GM19395 (cell line): ENCODE results near the gene RNF115.
"Not testable (repeated sequence)": the region's sequence is repeated elsewhere in the genome, so short reads cannot be mapped to it uniquely, and the experiment has no call there.

Experiments
- ATAC-seq: cut with Tn5 transposase; IDR thresholded peaks from one replicate; pipeline ENCODE4 v1.9.1; 2021; ENCODE audit warnings: mild to moderate bottlenecking, moderate library complexity; ENCODE audit not compliant: unreplicated experiment

RNF115 gene

DNA sequence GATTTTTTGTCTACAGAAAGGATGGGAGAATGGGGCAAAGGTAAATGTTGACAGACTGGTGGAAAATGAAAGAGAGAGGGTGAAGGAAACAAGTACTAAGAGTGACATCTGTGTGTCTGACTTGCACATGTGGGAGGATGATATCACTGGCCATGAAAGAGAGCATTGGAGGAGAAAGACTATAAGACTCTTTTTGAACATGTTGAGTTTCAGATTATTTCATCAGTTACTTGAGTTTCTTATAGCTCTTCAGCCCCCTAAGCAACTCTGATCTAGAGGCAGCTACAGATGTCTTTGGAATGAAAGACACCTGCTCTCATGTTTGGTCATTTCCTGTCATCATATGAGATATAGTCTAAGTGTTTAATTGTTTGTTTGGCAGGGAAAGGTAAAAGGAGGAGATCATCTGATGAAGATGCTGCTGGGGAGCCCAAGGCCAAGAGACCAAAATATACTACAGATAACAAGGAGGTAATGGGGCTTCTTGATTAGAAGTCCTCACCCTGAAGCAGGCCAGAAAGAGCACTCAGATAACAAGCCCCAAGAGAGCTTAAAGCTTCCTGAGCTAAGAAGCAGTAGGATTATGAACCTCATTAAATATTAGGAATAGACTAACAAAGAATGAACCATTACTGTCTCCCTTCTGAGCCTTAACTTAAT is 4.6 kb upstream of the RNF115 start:
- no peak for ATAC-seq

DNA sequence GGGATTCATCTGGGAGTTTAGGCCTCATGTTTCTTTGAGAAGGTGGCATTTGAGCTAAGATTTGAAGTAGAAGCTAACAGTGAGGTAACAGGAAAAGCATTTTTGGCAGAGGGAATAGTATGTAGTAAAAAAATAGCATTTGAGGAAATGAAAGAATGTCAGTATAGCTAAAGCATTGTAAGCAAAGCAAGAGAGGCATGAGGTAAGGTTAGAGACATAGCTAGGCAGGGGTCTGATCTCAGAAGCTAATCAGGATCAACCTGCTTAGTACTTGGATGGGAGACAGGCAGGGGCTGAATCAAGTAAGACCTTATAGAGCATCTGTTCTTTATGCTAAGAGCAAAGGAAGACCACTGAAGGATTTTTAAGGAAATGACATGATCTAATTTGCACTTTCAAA is 4.1 kb upstream of the RNF115 start:
- no peak for ATAC-seq

DNA sequence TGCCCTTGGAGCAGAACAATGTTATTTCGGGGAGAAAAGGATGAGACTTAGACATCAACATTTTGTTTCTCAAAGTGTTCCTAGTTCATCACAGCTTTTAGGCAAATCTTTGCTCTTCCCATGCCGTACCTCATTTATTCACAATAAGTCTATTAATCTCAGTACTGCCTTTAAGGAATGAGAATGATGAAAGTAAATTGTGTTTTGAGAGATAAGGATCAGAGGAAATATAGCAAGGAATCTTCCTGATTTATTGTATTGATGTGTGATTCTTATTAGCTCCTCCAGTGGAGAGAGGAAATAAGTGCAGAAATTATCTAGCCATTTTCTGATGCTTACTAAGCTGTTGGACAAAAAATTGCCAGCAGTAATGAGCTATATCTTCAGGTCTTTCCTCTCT is 2.1 kb upstream of the RNF115 start:
- no peak for ATAC-seq

DNA sequence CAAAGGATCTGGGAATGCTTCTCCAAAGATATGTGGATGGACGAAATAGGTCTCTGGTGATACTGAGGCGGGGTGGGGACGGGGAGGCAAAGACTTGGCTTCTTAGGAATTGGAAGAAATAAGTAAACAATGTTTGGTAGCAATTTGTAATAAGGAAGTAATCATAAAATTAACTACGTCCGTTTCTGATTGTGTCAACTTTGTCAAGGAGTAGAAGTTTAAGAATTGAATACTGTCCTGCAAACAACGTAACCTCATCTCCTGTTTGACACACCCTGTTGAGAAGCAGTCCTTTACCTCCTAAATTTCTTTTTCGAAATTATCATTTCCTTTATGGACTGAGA is 576 bp upstream of the RNF115 start:
- no peak for ATAC-seq

DNA sequence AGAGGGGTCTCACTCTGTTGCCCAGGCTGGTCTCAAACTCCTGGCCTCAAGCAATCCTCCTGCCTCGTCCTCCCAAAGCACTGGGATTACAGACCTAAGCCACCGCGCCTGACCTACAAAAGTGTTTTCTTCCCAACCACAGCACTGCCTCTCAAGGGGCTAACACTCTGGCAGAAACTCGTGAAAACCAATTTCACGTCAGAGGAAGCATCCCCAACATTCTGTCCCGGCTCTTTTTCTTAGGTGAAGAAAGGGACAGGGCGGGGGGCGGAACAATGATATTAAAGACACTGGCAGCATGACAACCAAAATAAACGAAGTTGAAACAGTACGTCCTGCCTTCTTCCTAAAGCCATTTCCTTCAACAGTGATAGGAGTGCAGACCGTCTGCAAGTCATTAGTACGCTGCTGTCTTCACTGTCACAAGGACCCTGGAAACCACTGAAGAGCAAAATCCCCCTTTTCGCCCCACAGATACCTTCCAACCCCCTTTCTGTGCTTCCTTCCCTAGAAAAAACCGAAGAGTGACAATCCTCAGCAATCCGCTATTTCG is 1.0 kb downstream of the RNF115 start:
- not testable (repeated sequence) for ATAC-seq

DNA sequence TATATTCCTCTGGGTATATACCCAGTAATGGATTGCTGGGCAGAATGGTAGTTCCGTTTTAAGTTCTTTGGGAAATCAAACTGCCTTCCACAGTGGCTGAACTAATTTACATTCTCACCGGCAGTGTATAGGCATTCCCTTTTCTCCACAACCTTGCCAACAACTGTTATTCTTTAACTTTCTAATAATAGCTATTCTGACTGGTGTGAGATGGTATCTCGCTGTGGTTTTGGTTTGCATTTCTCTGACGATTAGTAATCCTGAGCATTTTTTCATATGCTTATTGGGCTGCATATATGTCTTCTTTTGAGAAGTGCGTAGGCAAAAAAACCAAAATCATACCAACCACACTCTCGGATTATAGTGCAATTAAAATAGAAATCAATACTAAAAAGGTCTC is 5.8 kb downstream of the RNF115 start:
- not testable (repeated sequence) for ATAC-seq

DNA sequence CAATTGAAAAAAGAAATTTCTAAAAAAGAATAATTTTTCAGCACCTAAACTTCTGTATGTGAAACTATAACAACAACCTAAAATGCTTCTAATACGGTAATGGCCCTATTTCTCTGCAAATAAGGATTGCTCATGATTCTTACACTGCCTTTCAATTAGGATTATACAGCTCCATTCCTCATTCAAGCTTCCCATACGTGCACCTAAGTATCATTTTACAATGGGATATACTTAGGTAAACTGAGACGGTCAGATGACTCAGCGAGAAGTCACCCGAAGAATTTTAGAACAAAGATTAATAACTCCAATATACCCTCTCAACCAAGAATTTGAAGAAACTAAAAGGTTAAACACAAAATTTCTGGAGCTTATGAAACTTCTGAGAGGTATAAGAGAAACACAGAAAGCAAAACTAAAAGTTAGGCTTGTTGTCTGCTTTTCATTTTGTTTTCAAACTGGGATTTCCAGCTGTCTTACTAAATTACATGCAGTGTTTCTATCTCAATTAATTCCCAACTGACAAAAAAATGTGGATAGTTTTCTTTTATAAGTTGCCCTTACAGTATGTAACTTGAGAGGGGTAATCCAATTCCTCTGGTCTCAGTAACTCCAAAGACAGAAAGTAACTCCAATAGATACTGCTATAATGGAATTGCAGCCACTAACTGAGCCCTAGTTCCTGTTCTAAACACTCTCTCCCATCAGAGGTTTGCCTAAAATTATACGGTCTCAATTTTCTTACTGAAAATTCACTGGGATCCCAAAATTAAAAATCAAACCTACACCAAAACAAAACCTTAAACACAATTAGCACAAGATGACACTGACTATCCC is 10.7 kb downstream of the RNF115 start:
- not testable (repeated sequence) for ATAC-seq

DNA sequence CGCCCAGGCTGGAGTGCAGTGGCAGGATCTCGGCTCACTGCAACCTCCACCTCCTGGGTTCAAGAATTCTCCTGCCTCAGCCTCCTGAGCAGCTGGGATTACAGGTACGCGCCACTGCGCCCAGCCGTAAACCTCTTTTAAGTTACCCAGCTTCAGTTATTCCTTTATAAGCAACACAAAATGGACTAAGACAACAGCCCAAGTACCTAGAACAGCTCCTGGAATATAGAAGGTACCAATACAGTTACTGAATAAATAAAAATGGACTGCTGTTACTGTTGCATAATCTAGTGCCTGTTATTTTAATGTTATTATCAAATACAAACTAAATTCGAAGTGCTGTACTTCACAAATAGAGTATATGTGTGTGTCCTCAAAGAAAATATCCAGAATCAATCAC is 17.1 kb downstream of the RNF115 start:
- no peak for ATAC-seq

DNA sequence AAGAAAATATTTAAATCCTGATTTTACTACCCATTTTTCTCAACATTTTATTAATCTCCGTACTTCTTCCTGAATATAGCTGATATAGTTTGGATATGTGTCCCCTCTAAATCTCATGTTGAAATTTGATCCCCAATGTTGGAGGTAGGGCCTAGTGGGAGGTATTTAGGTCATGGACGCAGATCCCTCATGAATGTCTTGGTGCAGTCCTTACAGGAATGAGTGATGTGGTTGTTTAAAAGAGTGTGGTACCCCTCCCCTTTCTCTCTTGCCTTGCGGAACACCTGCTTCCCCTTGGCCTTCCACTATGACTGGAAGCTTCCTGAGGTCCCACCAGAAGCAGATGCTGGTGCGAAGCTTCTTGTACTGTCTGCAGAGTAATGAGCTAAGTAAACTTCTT is 17.5 kb downstream of the RNF115 start:
- ATAC-seq: no peak

DNA sequence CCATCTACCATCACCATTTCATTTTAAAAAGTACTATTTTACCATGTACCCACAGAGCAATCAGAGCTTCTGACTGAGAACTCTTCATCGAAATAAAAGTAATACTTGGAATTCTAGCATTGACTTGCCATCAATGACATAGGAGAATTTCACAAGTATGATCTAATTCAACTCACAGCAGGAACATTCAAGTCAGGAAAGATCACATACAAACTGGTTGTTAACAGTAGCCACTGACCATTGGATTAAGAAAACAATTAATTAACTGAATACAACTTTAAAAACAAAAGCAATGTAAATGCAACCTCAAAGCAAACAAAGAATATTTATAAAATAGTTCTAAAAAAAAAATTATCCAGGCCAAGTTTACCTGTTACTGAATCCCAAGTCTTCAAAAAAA is 18.8 kb downstream of the RNF115 start:
- ATAC-seq: no peak

DNA sequence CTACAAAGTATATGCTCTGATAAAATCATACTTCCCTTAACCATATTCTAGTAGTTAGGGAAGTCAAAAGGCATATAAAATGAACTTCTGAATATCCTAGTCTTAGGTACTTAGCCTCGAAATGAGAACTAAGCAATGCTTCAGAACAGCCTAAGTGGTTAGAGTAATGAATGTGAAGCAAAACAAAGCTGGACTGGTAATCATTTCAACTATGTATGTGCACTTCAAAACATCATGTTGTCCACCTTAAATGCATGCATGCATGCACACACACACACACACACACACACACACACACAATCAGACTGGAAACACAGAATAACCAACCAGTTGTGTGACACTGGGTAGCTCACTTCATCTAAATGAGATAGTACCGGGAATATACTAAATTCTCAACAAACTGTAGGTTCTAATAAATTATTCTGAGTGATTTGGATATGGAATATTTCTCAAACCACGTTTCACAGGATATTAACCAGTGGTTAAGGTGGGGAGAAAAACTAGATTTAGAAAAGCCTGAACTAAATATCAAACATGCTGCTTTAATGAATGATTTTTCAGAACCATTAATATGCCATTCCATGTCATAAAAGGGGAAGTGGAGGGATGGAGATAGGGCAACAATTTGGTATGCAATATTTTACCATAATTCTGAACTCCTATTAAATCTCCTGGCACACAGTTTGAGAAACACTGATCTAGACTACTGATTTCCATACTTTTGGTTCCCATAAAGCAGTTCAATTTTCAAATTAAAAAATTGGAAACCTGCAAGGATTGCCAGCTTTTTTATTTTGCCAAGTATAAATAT is 19.5 kb downstream of the RNF115 start:
- ATAC-seq: no peak

DNA sequence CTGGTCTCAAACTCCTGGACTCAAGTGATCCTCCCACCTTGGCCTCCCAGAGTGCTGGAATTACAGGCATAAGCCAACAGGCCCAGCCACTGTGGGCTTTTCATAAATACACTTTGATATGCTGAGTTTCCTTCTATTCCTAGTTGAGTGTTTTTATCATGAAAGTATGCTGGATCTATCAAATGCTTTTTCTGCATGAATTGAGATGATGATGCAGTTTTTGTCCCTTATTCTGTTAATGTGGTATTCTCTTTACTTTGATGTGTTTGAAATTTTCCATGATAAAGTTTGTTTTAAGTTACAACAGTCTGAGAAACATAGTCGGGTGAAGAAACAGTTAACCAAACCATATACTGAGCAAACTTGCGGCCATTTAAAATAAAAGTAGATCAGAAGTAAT is 24.1 kb downstream of the RNF115 start:
- ATAC-seq: no peak

DNA sequence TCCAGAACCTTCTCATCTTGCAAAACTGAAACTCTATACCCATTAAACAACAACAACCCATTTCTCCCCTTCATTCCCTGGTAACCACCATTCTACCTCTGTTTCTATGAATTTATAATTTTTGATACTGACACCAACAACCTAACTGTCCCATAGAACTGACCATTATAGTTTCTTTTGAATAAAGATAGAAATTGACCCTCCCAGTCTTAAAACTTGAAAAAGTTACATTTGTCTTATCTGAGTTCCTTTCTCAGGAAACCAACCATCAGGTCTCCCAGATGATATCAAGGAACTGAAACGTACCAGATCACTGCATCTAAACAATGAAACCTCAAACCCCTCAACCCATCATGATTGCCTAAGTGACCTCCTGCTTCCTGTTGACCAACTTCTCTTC is 27.1 kb downstream of the RNF115 start:
- no peak for ATAC-seq

DNA sequence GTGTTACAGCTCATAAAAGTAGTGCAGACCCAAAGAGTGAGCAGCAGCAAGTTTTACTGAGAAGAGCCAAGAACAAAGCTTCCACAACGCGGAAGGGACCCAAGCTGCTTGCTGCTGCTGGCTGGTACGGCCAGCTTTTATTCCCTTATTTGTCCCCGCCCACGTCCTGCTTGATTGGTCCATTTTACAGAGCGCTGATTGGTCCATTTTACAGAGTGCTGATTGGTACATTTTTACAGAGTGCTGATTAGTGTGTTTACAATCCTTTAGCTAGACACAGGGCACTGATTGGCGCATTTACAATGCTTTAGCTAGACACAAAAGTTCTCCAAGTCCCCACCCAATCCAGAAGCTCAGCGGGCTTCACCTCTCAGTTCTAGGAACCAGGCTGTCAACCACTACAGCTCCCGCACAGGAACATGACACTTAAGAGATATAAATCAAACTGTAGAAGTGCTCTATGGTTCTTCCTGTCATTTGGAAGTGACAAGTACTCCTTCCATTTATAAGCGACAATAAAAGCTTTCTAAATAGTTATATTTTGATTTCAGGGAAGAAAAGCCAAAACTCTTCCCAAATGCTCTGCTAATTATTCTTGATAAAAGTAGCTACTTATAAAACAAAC is 28.5 kb downstream of the RNF115 start:
- ATAC-seq: no peak

DNA sequence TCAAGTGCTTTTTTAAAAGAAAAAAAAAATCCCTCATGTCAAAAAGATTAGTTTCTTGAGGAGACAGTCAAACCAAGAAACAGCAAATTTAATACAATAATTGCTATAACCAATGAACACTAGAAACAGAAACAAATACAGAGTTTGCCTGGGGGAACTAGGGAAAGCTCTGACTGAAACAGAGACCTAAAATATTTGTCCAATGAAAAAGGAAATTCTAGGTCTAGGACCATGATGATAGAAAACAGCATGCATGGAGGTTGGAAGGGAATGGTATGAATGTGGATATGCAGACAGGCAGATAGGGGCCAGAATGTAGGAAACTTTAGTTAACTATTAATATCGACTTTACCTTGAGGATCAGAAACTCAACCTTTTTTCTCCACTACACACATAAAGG is 31.4 kb downstream of the RNF115 start:
- no peak for ATAC-seq

DNA sequence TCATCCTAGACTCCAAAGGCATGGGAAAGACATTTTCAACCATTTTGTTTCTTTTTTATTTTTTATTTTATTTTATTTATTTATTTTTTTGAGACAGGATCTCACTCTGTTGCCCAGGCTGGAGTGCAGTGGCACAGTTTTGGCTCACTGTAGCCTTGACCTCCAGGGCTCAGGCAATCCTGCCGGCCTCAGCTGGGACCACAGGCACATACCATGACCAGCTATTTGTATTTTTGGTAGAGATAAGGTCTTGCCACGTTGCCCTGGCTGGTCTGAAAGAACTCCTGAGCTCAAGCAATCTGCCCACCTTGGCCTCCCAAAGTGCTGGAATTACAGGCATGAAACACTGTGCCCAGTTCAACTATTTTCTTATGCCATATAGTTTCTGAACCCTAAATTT is 32.0 kb downstream of the RNF115 start:
- not testable (repeated sequence) for ATAC-seq

DNA sequence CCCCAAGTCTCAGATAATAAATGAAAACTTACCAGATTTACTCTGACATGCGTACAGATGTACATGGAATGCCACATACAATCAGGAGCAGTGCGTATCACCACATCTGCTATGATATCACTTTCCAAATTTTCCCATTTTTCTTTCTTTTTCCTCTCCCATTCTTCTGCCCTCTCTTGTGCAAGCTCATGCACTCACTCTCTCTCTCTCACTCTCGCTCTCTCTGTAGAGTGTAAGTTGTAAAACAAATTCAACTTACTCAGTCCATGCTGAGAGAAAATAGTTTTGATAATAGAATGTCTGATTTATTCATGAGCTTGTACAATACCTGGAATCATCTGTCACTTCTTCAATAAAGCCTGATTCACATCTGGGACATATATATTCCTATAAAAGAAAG is 35.3 kb downstream of the RNF115 start:
- ATAC-seq: no peak

DNA sequence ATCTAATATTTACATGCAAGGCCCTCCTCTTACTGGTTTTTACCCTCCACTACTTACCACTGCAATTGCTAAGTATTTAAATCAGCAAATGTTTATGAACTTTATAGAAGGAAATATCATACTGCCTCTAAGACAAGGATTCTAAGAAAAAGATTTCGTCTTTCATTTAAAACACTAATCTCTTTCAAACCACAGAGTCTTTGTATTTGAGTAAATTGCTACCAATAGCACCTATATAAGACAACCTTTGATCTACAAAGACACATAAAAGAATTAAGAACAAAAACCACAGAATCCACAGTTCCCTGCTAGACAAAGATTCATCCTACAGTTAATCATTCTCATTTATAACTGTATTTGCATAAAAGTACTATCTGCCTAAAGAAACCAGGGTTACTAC is 37.6 kb downstream of the RNF115 start:
- ATAC-seq: no peak

DNA sequence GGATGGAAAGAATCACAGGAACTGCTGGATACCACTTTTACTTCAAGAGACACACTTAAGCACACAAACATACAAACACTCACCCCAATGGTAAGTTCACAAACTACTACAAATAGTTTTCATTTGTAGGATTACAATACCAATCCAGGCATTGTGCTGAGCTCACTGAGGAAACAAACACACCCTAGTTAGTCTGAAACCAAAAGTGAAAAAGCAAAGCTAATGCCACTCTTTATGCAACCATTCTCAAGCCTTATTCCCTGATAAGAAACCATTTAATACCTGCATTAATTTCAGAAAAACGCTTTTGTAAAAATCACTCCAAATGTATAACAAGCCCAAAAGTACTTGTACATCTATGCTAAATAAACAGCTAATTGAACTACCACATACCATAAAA is 38.3 kb downstream of the RNF115 start:
- ATAC-seq: no peak

DNA sequence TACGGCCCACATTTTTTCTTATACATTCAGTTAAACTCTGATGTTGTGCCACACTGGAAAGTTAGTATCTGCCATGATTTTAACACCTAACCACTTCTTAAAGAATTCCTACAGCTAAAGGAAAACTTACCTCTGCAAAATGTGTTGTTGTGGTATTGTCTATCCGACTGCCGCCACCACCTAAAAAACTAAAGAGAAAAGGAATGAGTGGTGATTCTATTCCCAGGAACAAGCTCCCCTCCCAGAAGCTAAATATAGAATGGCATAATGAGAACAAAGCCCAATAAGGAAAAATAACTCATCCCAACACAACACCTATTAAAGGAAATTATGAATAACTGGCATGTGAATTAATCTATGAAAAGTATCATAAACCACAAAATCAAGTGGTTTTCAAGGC is 39.5 kb downstream of the RNF115 start:
- no peak for ATAC-seq
